ENCODE measurements around the gene SLC1A1.

GRCh38 chr9:4555236-4555635, 65.0 kb downstream of the SLC1A1 start:
- TF ChIP-seq ZFX (IDR thresholded peaks at IDR 0.05) (no peak), CTCF (conservative IDR thresholded peaks at IDR 0.05) (no peak)
